Fibroblast of pulmonary artery (primary cell): ENCODE data around the gene LRRC8C.
"Not testable (repeated sequence)": the region's sequence is repeated elsewhere in the genome, so short reads cannot be mapped to it uniquely, and the experiment has no call there.

Experiments used
- DNase-seq: peaks from one replicate; pipeline ENCODE4 v3.0.0-alpha.2; 2010; ENCODE audit warnings: low read depth
- H3K4me3 ChIP-seq: replicated peaks from 2 replicates; pipeline ENCODE4 v1.5.1; 2011; ENCODE audit warnings: low read depth, mild to moderate bottlenecking, control low read depth, low read length, moderate library complexity
- TF ChIP-seq, protein P1 (sequence below): IDR thresholded peaks from 2 replicates; pipeline ENCODE4 v1.5.1; 2011; ENCODE audit warnings: mild to moderate bottlenecking, control low read depth, low read length, inconsistent platforms; ENCODE audit errors: missing control alignments

Gene LRRC8C

DNA sequence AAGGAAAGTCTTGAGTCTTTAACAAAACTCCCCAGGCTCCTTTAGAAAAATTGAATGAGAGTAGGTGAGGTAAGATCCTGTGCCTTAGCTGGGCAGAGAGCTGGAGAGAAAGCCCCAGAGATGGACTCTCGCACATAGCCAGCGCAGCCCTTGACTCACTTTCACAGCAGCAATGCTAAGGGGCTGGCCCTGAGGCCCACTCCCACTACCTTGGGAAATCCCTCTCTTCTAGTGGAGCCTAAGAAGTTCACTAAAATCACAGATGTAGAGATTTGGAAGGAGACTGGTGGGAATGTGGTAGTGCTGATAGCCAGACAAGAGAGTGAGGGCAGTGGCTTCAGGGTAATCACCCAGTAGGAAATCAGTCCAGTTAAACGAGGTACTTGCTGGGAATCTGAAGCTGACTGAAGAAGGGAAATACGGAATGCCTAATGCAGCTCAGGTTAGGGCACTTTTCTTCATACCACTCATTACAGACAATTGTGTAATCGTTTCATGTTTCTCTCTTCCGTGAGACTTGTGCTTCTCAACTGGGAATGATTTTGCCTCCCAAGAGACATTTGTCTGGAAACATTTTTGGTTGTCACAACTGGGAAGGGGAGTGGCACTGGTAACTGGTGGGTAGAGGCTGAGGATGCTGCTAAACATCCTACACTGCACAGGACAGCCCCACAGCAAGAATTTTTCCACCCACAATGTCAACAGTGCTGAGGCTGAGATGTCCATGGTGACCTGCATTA lies 42.4 kb upstream of the LRRC8C start:
- no peak overlapping the region for H3K4me3 ChIP-seq
- TF ChIP-seq, protein P1, sequence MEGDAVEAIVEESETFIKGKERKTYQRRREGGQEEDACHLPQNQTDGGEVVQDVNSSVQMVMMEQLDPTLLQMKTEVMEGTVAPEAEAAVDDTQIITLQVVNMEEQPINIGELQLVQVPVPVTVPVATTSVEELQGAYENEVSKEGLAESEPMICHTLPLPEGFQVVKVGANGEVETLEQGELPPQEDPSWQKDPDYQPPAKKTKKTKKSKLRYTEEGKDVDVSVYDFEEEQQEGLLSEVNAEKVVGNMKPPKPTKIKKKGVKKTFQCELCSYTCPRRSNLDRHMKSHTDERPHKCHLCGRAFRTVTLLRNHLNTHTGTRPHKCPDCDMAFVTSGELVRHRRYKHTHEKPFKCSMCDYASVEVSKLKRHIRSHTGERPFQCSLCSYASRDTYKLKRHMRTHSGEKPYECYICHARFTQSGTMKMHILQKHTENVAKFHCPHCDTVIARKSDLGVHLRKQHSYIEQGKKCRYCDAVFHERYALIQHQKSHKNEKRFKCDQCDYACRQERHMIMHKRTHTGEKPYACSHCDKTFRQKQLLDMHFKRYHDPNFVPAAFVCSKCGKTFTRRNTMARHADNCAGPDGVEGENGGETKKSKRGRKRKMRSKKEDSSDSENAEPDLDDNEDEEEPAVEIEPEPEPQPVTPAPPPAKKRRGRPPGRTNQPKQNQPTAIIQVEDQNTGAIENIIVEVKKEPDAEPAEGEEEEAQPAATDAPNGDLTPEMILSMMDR, result no peak
- no peak for DNase-seq

DNA sequence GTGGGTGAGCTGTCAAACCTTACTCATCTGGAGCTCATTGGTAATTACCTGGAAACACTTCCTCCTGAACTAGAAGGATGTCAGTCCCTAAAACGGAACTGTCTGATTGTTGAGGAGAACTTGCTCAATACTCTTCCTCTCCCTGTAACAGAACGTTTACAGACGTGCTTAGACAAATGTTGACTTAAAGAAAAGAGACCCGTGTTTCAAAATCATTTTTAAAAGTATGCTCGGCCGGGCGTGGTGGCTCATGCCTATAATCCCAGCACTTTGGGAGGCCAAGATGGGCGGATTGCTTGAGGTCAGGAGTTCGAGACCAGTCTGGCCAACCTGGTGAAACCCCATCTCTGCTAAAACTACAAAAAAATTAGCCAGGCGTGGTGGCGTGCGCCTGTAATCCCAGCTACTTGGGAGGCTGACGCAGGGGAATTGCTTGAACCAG lies 40.0 kb upstream of the LRRC8C start:
- DNase-seq, H3K4me3 ChIP-seq: not testable (repeated sequence)

DNA sequence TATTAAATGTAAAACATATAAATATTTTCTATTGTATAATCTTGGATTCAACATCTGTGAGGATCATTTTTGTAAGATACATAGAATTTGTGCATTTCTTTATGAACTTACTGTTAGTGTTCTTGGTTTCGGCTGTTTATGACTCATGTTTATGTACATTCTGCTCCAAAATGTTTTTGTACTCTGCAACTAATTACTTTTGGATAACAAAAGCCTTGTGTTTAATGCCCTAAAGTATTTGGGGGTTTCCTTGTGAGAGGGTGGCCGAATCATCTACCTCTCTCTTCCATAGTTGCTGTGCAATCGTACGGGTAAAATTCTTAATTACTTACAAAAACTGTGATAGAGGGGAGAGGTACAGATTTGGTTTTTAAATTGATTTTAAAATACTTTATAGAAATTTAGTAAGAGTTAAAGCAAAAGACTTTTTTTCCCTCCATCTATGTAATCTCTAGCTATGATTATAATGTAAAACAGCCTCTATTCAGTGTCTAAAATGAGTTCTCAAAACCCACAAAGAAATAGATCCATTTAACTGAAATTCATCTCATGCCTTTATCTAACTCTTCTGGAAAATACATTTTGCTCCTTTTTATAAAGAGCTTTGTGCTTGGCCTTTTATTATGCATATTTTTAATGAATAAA lies 38.7 kb upstream of the LRRC8C start:
- DNase-seq, result no peak
- no peak overlapping the region for H3K4me3 ChIP-seq
- TF ChIP-seq, protein P1, result no peak

DNA sequence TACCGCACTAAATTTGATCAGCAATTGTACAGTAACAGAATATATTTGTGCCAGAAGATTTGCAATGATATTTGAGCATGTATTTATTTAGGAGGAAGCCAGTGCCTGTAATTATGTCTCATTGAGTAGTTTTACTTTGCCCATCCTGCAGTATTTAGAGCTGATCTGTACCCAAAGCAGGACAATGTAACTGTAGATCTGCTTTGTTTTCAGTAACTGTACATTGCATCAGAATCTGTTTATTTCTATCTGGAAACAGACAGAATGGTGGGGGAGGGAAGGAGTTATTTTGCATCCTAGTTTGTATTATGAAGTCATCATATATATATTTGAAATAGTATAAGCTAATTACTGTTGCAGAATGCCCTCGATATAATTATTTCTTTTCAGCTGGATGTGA lies 36.2 kb upstream of the LRRC8C start:
- H3K4me3 ChIP-seq, result no peak overlapping the region
- TF ChIP-seq, protein P1, result no peak
- no peak for DNase-seq

DNA sequence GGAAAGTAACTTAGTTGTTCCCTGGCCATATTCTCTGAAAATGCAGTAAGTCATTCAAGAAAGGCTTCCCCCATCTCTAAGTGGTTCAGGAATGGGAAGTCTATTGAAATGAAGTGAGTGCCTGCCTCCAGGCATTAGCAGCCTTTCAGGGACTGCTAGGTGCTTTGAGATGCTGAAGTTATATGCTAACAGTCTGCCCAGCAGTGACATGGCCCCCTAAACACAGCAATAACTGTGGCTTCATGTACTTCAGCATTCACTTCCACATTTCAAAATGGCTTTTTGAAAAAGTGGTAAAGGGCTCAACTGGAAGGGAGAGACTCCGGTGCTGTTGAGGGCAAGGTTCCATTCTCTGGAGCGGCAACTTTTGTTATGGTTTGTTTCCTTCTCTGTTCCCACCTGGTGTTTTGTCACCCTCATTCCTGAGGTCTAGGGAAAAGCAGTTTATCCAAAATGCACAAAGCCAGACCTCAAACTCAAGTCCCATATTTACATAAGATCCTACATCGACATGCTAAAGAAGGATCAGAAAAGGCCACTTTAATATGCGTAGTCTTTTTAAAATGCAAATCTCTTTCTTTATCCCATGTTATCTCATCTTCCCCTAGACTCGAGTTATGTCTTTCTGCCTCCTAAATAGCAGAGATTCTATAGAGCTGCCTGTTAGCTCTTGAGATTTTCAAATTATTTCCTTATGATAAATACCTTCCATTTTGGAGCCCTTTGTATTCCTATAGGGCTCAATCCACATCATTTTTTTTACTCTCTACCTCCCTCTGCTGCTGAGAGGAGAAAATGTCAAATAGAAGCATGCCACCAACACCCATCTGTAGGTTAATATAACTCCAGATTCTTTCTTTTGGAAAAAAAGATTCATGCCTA lies 34.2 kb upstream of the LRRC8C start:
- H3K4me3 ChIP-seq, result no peak overlapping the region
- TF ChIP-seq, protein P1, result peak; percentile 67
- DNase-seq, result peak; percentile 69

DNA sequence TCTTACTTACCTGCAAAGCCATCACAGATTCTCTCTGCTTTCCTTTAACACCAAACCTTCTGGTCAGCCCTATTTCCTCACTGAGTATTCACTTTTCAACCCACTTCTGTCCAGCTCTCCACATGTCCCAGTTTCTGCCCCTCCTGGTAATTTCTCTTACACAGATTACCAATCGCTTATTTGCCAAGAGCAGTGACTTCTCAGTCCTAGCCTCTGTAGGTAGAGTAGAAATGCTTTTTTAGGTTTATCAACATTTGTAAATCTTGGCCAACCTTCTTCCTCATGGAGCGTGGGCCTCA lies 33.6 kb upstream of the LRRC8C start:
- TF ChIP-seq, protein P1, result no peak
- no peak overlapping the region for H3K4me3 ChIP-seq
- no peak for DNase-seq
